DMS153 treated with DMSO at 0.1 percent for 48 hours (cell line): ENCODE data around the gene N4BP3.
"Not testable (repeated sequence)": the region's sequence is repeated elsewhere in the genome, so short reads cannot be mapped to it uniquely, and the experiment has no call there.

Experiments used
- DNase-seq: peaks from one replicate; lab custom pipeline; 2025; ENCODE audit not compliant: unreplicated experiment; lab: John Stamatoyannopoulos, UW

Gene N4BP3, protein sequence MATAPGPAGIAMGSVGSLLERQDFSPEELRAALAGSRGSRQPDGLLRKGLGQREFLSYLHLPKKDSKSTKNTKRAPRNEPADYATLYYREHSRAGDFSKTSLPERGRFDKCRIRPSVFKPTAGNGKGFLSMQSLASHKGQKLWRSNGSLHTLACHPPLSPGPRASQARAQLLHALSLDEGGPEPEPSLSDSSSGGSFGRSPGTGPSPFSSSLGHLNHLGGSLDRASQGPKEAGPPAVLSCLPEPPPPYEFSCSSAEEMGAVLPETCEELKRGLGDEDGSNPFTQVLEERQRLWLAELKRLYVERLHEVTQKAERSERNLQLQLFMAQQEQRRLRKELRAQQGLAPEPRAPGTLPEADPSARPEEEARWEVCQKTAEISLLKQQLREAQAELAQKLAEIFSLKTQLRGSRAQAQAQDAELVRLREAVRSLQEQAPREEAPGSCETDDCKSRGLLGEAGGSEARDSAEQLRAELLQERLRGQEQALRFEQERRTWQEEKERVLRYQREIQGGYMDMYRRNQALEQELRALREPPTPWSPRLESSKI

DNA sequence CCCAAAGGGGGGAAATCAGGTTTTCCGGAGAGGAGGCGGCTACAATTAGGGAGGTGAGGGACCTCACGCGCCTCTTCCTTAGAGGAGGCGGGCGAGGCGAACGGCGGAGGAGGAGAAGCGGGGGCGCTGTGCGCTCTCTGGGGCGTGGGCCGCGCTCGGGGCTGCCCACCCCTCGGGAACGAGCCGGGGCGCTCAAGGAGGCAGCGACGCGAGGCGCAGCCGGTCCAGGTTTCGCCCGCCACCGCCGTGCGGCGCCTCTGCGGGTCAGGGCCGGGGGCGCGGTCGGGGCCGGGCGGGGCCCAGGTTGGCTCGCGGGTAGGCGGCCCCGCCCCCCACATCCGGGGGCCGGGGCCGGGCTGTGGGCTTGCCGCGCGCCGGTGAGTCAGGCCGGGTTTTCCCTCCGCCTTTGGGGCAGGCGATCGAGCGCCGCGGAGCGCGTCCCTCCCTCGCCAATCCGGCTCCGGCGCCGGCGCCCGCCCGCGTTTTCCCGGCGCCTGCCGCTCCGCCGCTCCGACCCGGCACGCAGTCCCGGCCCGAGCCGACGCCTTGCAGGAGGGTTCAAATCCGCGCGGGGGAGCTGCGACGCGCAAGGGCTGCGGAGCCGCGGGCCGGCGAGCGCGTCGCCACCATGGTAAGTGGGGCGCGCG is at the start of gene N4BP3:
Gene N4BP3, plus strand, starts transcription at position 392 of the 647 bp plus-strand sequence. CDS start 6,052 bp downstream, outside the sequence.
- DNase-seq, result peak; percentile 15

DNA sequence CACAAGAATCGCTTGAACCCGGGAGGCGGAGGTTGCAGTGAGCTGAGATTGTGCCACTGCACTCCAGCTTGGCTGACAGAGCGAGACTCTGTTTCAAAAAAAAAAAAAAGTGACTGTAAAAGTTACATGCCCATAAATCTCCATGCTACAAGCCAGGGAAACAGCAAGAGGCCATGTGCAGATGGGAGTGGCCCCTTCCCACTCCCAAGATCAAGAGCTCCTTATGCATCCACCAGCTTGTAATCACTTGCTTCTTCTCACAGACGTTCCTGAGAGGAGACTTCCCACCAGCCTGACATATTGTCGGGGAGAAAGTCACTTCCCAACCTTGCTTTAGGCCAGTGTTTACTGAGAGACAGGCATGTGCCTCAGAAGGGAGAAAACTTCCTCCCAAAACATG is 45.6 kb upstream of the N4BP3 start:
- DNase-seq, result no peak

DNA sequence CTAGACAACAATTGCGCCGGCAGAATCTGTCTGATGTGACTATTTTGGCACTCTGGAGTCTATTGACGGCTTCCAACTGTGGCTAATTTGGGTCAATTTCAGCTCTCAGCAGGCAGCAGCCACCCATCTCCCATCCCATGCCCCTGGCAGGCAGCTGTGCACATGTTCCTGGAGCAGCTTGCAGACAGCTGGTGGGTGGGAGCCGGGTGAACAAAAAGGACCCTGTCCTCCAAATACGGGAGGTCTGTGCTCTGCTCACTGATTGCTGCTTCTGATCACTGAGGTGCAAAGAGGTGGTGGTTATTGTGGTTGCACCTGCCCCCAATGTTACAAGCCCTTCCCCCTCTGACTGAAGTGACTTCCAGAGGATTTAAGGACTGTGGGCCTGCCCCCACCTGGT is 45.0 kb upstream of the N4BP3 start:
- DNase-seq, result no peak

DNA sequence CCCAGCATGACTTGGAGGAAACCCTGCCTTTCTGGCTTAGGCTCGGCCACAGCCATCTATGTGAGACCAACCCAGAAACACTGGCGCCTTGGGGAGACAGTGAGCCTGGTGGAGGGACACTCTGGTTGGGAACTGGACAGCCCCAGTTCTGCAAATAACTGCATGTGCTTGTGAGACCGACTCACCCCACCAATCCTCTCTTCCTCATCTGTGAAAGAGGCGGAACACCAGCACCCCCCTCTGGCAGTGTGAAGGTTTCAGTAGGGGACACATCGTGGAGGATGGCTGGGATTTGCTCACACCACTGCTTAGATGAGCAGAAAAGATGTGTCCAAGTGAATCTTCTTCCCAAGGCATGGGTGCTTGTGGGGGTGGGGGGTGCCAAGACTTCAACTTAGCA is 43.4 kb upstream of the N4BP3 start:
- no peak for DNase-seq

DNA sequence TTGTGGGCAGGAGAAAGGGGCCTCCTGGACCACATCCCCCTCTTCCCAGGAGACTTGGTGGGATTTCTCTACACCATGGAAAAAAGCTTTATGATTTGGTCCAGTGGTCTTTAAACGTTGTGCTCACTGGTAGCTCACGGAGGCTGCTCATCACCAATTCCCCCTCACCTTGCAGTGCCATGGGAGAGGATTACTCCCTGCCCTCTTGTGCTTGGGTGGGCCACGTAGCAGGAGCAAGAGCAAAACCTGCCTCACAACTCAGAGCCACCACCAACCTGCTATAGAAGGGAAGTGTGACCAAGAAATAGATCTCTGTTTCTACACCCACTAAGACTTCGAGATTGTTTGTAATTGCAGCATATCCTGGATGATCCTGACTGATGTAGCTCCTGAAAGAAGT is 42.2 kb upstream of the N4BP3 start:
- no peak for DNase-seq

DNA sequence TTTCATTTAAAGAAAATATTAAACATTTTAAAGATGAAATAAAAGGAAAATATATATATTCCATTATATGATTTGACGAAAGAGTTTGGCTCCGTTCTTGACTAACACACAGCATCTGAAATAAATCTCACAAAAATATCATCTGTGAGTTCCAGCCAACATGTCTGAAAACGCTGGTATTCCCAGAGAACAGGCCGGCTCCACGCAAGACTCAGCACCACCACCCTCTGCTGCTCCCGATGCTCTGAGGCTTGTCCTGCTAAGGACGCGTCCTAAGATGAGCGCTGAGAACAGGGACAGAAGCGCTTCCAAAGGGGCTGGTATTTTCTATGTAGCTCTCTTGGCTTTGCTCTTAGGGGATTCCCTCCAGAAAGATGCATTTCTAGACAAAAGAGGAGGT is 40.6 kb upstream of the N4BP3 start:
- DNase-seq, result no peak

DNA sequence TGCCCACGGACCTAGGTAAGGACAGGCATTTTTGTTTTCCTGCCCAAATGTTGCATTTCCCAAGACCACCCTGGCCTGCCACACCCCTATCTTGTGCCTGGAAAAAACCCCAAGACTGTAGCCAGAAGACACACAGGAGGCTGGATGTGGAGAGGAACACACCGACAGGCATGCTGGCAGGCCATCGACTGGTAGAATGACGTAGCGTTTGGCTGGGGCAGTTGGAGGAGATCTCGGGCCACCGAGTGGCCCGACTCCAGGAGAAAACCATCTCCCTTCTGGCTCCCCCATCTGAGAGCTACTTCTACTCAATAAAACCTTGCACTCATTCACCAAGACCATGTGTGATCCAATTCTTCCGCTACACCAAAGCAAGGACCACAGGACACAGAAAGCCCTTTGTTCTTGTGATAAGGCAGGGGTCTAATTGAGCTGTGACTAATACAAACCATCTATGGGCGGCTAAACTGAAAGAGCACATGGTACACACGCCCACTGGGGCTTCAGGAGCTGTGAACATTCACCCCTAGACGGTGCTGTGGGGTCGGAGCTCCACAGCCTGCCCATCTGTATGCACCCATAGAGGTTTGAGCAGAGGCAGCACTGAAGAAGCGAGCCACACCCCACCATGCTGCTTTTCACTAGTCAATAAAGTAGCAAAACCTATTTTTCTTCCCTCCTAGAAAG is 38.9 kb upstream of the N4BP3 start:
- peak; percentile 5 for DNase-seq

DNA sequence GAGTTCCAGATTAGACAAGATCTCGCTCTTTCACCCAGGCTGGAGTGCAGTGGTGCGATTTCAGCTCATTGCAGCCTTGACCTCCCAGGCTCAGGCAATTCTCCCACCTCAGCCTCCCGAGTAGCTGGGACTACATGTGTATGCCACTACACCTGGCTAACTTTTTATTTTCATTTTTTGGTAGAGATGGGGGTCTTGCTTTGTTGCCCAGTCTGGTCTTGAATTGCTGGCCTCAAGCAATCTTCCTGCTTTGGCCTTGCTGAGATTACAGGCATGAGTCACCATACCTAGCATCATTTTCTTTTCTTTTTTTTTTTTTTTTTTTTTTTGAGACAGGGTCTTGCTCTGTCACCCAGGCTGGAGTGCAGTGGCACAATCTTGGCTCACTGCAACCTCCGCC is 36.4 kb upstream of the N4BP3 start:
- DNase-seq, result not testable (repeated sequence)

DNA sequence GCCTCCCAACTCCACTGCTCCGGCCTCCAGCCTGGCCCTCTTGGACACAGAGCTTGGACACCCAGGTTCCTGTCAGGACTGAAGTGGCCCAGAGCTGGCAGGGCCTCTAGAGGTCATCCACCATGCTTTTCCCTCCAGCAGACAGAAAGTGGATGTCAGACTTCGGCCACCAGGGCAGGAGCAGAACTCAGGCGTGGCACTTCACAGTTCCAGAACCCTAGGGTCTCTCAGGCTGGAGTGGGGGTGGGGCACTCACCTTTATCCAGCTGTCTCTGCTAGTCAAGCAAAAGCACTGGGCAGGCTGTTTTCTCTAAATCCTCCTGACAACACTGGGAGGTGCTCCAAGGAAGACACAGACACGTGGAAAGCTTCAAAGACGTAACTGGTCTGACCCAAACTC is 35.6 kb upstream of the N4BP3 start:
- DNase-seq, result no peak

DNA sequence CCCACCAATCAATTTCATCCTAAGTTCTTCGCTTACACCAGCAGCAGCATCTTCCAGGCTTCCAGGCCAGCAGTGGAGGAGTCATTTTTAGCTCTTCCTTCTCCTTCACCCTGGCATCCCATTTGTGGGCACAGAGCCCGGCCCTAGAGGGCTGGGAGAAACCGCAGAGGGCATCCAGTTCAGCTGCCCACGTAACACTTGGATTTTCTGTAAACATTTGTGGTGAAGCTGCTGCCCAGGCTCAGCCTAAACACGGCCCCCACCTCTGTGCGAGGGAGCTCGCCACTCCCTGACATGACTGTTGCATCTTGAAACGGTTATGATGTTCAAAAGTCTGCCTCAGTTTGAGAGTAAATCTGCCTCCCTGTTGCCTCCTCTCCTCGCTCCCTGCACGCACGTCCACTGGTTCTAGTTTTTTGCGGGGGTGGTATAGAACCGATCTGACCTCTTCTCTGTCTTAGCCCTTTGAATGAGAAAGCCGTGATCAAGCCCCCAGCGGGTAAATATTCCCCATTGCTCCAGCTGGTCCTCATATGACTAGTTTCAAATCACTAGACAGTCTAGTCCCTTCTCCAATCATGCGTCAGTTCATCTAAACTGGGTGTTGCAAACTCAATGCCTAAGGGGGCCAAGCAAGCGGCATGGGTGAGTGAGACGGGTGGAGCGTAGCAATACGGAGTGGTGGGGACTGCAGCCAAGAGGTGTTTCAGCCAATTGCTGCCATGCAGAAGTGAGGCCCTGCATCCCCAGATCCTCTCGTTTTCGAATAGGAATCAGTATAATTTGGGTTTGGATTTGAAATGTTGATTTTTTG is 34.9 kb upstream of the N4BP3 start:
- DNase-seq, result no peak

DNA sequence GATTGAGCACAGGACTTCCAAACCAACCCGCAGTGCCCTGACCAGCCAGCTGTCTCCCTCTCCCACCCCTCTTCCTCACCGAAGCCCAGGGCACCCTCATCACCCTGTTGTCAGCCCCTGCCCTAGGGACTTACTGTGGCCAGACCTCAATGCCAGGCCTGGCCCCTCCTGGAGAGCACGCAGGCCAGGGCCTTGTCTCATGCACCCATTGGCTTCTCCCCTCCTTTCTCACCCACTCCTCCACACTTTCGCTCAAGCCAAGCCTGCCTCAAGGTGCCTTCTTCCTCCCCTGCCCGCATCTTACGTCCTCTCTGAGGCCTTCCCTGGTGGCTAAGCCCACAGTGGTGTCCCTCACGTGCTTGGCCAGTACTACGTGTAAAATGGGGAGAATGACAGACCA is 33.3 kb upstream of the N4BP3 start:
- DNase-seq, result no peak

DNA sequence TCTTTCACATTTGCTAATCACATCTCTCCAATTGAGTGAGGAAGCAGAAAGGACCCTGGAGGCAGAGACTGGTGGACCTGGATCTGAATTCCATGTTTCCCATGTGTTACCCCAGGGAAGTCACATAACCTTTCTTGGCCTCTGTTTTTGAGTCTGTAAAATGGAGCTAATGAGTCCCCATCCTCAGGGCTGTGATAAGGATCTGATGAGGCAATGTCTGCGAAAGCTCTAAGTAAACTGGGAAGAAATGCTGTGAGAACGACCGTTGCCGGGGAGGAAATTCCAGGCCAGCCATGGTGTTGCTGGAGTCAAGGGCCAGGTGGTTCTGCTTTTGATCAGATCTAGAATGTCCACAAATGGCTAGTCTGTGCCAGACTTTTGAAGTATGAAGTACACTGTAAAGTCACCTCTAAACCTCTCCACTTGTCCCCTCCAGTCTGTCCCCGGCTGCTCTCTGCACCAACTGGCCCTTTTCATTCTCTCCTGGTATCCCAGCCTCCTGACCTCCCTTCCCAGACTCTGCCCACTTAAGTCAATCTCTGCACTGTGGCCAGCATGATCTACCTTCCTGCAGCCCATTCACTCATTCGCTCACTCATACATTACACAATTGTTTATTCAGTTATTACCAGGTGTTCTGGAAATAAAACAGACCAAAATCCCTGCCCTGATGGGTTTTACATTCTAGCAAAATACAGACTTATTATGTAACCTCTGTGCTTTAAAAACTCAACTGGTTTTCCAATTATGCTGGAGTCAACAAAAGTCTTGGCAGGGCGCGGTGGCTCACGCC is 32.5 kb upstream of the N4BP3 start:
- no peak for DNase-seq

DNA sequence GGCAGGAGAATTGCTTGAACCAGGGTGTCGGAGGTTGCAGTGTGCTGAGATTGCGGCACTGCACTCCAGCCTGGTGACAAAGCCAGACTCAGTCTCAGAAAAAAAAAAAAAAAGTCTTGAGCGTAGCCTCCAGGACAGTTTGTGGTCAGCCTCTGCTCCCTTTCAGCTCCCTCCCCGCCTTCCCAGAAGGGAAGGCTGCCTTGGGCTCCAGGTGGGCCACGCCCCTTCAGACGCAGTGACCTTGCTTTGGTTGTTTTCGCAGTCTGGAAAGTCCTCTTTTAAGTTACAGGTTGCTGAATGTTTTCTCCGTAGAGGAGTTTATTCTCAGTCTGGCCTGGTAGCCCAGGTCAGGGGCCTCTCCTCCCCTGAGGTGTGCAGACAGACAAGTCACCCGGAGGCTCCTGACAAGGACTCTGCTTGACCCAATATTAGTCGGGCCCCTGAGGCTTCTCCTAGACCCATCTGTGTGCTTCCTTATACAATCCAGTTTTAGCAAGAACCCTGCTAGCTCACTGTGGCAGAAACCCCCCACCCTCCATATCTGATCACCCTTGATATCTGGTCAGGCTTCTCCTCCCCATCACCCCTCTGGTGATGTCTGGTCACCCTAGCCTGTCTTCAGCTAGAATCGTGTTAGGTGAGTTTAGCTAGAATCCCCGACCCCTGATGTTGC is 31.6 kb upstream of the N4BP3 start:
- no peak for DNase-seq

DNA sequence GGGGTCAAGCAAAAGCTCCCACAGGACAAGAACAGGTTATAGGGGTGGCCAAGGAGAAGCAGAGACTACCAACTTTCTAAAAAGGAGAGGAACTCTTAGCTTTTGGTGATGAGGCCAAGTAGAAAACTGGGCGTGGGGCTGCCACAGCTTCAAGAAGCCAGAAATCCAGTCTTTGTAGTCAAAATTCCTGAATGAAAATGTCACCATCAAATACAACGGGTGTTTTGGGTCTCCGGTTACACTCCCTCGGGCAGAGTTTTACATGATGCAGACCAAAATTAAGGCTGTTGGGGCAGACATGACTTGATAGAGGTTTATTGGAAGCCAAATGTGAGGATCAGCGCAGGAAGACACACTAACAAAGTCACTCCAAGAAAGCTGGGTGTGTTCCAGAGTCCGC is 29.4 kb upstream of the N4BP3 start:
- no peak for DNase-seq

DNA sequence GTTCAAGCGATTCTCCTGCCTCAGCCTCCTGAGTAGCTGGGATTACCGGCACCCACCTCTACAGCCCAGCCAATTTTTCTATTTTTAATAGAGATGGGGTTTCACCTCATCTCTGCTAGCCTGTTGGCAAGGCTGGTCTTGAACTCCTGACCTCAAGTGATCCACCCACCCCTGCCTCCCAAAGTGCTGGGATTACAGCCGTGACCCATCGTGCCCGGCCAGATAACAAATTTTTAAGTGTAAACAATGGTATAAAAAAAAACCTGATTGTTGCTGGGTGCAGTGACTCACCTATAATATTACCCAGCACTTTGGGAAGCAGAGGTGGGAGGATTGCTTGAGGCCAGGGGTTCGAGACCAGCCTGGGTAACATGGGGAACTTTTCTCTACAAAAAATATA is 28.0 kb upstream of the N4BP3 start:
- DNase-seq, result no peak

DNA sequence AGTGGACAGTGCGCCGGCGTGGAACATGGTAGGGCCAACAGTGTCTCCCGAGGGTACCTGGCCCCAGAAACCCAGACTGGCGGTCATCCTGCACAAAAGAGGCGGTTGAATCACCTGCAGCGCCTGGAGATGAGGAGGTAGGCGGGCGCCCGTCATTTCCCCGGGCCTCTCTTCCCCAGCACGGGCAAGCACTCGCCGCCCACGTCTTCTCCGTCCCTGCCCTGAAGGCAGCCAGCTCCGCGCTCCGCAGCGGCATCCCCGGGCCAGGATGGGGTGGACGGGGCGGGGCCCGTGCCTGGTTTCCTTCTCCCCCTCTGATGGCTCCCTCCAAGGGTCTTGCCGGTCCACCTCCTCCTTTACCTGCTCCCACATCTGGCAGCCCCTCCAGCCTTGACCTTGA is 27.1 kb upstream of the N4BP3 start:
- DNase-seq, result no peak

DNA sequence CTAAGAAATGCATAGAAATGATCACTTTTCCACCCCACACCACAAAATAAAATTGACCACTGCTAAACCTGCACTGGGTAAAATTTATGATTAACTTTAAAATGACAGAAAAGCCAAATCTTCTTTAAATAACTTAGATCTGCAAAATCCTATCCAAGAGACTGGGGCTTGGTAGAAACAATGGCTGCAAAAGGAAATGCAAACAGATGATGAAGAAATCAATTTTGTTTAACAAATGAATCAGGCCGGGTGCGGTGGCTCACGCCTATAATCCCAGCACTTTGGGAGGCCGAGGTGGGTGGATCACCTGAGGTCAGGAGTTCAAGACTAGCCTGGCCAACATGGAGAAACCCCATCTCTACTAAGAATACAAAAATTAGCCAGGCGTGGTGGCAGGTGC is 26.1 kb upstream of the N4BP3 start:
- not testable (repeated sequence) for DNase-seq

DNA sequence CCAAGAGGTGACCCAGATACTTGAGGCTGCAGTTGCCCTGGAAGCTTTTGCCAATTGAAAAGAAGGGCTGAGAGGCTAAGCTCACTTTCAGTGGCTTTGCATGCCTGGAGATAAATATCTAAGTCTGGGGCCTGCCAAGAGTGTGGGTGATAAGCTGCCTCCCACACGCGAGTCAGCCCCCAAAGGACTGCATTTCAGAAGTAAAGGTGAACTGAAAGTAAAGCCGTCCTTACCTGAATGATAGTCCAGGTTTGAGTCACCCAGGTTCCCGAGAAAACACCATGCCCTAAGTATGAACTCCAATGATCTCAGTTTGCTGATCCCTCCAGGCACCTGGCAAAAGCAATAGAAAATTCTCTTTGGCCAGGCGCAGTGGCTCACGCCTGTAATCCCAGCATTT is 22.5 kb upstream of the N4BP3 start:
- DNase-seq, result no peak

DNA sequence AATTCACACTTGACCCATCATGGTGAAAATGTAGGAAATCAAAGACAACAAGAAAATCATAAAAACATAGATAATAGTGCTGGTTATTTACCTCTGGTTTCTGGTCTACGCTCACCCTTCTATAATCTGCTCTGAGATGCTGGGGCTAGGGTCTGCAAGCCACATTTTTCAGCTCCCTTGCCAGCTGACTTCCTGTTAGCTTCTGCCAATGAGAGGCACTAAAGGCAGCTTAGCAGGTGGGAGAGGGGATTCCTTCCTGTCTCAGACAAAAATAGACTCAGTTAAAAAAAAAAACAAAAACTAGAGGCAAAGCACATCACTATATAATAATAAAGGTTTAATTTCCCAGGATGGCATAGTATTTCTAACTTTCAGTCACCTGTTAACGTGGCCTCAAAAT is 20.2 kb upstream of the N4BP3 start:
- DNase-seq, result no peak

DNA sequence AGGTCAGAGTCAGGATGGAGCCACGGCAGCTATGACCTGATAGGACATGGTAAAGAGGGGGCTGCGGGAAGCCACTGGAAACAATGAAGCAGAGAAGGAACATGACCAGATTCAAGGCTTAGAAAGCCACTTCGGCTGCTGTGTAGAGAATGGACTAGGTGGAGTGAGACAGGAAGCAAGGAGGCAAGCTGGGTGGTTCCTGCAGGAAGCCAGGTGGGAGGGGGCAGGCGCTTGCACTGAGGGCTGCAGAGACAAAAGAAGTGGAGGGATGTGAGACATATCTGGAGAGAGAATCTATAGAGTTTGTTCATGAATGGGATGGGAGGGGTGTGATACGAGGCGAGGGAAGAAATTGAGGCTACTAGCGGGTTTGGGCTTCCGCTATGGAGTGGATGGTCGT is 19.0 kb upstream of the N4BP3 start:
- no peak for DNase-seq
